Measurements from ENCODE around the gene CTSG.
"Not testable (repeated sequence)": the region's sequence is repeated elsewhere in the genome, so short reads cannot be mapped to it uniquely, and the experiment has no call there.

The CTSG gene

GRCh38 chr14:24576182-24576581 lies at the start of gene CTSG:
Gene CTSG, minus strand, starts transcription at chr14:24576250. Its CDS starts 27 bp downstream, at chr14:24576223.
- DNase-seq: no peak

GRCh38 chr14:24613747-24614146 lies 37.7 kb upstream of the CTSG start:
- no peak for DNase-seq

- no peak for DNase-seq
These were observed 37.2 kb upstream of the CTSG start for GRCh38 chr14:24613241-24613640.

GRCh38 chr14:24612196-24612595 lies 36.1 kb upstream of the CTSG start:
- DNase-seq: no peak

GRCh38 chr14:24609655-24610344 lies 33.8 kb upstream of the CTSG start, which contains the start of gene GZMH:
Gene GZMH, minus strand, starts transcription at chr14:24609685. Its CDS starts 72 bp downstream, at chr14:24609613.
- DNase-seq: no peak

- DNase-seq: no peak
These were observed 31.8 kb upstream of the CTSG start for GRCh38 chr14:24607635-24608514.

- no peak for DNase-seq
These were observed 31.0 kb upstream of the CTSG start for GRCh38 chr14:24607081-24607480.

GRCh38 chr14:24606297-24606696 lies 30.2 kb upstream of the CTSG start:
- no peak for DNase-seq

- no peak for DNase-seq
These were observed 29.6 kb upstream of the CTSG start for GRCh38 chr14:24605435-24606190.

GRCh38 chr14:24597403-24597802 lies 21.4 kb upstream of the CTSG start:
- no peak for DNase-seq

GRCh38 chr14:24595073-24595808 lies 19.2 kb upstream of the CTSG start:
- no peak for DNase-seq

GRCh38 chr14:24591004-24591403 lies 15.0 kb upstream of the CTSG start:
- DNase-seq: not testable (repeated sequence)

GRCh38 chr14:24584402-24584801 lies 8.4 kb upstream of the CTSG start:
- DNase-seq: not testable (repeated sequence)

- no peak for DNase-seq
These were observed 2.5 kb upstream of the CTSG start for GRCh38 chr14:24578558-24578957.

GRCh38 chr14:24576771-24577170 lies 721 bp upstream of the CTSG start:
- no peak for DNase-seq

GRCh38 chr14:24574206-24574774 lies 1.8 kb downstream of the CTSG start:
- no peak for DNase-seq

- DNase-seq: no peak
These were observed 9.7 kb downstream of the CTSG start for GRCh38 chr14:24566318-24566717.

GRCh38 chr14:24565766-24566165 lies 10.3 kb downstream of the CTSG start:
- DNase-seq: no peak

GRCh38 chr14:24563505-24563904 lies 12.5 kb downstream of the CTSG start:
- no peak for DNase-seq

GRCh38 chr14:24556756-24557155 lies 19.3 kb downstream of the CTSG start:
- no peak for DNase-seq

GRCh38 chr14:24549064-24549463 lies 27.0 kb downstream of the CTSG start:
- DNase-seq: not testable (repeated sequence)

- no peak for DNase-seq
These were observed 33.6 kb downstream of the CTSG start for GRCh38 chr14:24542346-24542936.

Measured in NCI-H774 (cell line).